NCI-H1694 treated with DMSO at 0.1 percent for 48 hours (cell line): ENCODE data around the gene WDR45.

Experiments
- DNase-seq: peaks from one replicate; lab custom pipeline; 2025; lab: John Stamatoyannopoulos, UW

WDR45 gene

DNA sequence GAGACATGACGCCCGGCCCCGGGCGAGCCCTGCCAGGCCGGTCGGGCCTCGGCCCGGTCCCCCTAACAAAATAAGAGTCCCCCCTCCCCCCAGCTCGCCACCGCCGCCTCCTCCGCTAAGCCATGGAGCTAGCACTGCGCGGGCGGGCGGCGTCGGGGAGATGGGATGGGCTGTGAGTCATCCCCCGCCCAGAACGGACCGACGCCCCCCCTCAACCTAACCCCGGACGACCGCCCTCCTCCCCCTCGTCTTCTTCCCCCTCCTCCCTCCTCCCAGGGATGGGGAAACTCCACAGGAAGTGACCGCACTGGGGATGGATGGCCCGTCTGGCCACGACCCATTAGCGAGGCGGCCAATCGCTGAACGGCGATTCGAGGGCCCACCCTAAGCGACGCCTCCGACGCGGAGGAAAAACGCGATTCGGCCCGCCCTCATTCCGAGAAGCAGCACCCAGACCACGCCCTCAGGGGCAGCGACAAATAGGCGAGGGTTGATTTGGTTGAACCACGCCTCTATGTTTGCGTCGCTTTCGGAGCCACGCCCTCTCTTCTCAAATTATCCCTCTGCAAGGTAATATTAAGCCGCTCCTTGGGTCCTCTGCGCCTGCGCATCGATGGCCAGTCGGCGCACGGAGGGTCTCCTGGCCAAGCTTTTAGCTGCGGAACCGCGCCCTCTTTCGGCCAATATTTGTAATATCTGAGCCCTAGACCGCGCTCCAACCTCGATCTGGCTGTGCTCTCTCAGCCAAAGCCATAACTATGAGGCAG is 36.3 kb downstream of the WDR45 start, which contains the start of gene TFE3:
Gene TFE3 (minus strand): TSS at position 138 of the 767 bp plus-strand sequence. CDS start 131 bp downstream, at position 7.
- DNase-seq, result peak; percentile 98

DNA sequence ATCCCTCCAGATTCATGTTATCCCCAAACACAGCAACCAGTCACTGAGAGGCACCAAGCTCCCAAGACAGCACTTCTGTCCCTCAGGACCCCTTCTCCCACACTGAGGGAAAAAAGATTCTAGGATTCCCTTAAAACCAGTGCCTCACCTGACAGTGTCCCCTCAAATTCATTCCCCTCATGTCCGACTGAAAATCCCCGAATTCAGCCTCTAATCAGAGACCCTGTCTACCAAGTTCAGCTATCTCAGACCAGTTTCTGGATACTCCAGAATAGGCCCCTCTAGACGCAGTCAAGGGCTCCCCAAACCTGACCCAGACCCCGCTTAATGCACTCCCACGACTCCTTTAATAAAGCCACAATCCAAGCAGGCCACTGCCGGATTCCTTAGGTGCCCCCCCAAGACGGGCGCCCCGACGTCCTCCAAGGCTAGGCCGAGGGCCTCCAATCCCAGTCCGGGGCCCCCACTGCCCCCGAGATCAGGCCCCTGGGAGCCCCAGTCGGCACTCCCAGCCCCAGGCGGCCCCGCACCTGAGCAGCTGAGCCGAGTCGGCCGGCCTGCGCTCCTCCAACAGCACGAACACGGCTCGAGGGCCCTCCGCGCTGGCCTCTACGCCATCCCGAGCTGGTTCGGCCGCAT is 37.0 kb downstream of the WDR45 start:
- DNase-seq, result no peak

DNA sequence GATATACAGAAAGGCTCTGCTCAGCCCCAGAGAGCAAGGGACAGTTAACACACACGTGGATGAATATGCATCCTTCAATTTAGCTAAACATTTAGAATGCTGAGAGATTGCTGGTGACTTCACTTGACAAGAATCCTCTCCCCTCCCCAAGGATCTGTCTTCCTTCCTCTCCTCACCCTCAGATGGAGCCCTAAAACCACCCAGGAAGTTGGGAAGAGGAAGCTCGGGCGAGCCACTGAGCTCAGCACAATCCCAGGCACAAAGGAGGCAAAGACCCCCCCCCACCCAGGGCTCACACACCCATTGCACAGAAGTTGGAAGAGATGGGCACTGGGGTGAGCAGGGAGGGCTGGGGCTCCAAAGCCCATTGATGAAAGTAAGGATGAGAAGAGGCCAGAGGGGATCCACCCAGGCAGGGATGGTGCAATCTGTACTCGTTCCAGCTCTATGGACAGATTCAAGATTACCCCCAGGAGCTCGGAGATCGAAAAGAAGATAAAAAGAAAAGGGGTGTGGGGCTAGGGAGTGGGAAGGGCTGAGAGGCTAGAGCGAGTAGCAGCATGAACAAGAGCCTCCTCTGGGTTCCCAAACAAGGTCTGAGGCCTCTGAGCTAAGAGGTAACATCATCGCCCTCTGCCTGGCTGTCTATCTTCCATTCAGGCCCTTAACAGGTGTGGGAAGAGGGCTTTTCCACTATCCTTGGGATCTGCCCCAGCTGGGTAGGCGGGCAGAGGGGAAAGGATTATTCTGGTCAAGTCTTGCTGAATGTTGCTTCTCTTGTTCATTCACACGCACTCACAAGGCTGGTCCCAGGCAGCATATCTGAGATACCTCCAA is 37.7 kb downstream of the WDR45 start:
- no peak for DNase-seq

DNA sequence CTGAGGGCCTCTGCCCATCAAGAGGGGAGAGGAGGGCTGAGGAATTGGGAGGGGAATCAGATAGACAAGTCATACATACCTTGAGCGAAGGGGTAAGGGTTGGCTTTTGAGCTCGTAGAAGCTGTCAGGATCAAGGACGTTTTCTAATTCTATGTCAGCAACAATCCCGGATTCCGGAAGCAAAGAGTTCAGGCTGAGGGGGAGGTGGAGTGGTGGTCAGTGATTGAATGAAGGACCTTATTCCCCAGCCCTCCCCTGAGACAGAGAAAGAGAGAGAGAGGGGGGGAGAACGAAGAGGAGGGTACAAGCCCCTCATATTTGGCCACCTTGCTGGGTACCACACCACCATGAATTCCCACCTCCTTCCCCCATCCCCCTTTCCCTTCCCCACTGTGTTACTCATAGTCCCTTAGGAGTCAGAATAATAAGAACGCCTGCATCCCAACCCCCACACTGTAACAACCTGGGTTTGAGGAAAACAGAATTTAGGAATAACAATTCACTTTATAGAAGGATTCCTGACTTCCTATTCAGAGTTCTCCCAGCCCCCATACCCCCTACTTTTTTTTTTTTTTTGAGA is 39.2 kb downstream of the WDR45 start:
- no peak for DNase-seq

DNA sequence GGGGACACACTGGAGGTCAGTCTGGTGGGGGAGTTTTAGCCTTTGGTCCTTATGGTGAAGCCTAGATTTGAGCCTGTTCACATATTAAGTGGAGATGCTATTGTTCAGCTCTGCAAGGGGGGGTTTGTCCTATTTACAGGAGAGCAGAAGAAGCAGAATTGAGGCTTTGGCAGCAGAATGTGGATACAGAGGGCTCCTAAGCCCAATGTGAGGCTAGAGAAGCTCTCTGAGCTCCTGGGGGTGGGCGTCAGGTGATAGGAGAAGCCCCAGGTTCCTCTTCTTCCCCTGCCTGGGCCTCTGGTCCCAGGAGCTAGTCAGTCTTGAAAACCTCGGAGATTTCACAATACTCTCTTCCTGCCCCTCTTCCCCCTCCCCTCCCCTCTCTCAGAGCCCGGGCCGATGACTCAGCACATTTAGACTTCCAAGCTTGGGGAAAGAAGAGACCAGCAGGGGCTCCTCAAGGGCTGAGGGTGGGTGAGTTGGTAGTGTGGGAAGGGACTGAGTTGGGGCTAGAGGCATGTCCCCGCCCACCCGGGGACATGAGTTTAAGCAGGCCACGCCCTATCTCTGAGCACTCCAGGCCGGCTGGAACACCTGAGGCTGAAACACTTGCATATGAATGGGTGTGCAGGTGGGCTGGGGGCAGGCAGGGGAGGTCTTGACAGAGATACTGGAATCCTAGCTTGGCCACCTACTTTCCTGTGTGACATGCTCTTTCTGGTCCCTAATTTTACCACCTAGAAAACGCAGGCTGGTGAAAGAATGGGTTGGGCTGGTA is 39.9 kb downstream of the WDR45 start:
- no peak for DNase-seq

DNA sequence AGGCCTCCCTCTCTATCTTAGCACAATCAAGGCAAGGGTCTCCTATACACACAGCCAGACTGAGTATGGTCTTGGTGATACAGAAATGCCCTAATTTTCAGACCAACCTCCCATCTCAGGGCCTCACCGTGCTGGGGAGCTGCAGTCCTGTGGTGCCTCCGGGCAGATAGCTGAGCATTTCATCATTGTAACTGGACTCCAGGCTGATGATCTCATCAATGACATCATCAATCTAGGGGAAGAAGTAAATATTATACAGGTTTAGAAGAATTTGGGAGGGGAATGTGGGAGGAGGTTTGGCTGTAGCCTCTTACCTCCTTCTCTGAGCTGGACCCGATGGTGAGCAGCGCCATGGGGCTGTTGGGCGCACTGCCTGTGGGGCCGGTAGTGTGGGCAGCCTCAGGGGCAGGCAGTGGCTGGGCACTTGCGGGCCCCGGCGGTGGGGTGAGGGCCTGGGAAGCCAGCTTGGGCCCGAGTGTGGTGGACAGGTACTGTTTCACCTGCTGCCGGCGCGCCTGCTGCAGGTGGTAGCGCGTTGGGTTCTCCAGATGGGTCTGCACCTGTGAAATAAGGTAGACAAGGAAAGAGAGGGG is 41.7 kb downstream of the WDR45 start:
- DNase-seq, result no peak

DNA sequence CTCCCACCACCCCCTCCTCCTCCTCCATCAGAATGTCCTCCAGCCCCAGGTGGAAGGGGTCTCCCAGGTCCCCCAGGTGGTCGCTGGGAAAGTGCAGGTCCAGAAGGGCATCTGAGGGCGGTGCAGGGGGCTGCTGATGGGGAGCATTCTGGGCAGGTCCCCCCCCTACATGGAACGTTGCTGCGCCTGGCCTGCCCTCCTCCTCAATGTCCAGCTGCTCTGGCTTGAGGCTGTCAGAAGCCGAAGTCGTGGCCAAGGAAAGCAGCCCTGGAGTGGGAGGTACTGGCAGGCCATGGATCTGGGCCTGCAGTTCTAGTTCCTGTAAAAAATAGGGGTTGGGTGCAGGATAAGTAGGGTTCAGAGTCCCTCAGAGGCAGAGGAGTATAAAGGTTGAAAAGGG is 49.4 kb downstream of the WDR45 start:
- no peak for DNase-seq

DNA sequence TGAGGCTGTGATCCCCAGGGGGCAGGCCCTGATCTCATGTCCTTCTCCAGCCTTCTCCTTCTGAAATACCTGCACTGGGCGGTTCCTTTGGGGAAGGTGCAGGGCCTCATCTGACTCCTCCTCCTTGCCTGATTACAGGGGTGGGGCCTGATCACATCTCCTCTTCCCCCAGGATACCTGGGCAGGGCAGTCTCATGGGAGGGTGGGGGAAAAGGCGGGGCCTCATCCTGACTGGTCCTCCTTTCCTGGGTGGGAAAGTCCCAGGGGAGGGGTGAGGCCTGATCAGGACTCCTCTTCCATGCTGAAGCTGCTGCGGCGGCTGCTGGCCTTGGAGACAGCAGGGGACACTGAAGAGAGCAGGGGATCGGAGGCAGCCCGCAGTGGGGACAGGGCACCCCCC is 49.8 kb downstream of the WDR45 start:
- DNase-seq, result no peak
